Gastroesophageal sphincter (tissue), 3 donors: ENCODE data around the gene TMEM174.

Source experiments
- CTCF ChIP-seq, 4 experiments: fragments of 200-600 bp in 2 of 4; fragments of 450-650 bp in 2 of 4; sonication (generic) in 1 of 4; IDR thresholded peaks; one replicate each; pipeline ENCODE4 v1.5.1; 2017 to 2019; ENCODE audit warnings: antibody characterized with exemption in 4 of 4, mild to moderate bottlenecking in 2 of 4, moderate library complexity in 2 of 4
- POLR2A ChIP-seq, 2 donors: fragments of 450-650 bp; IDR thresholded peaks; one replicate each; pipeline ENCODE4 v1.6.1; 2017; ENCODE audit warnings: antibody characterized with exemption in 2 of 2, mild to moderate bottlenecking in 2 of 2, moderate library complexity in 1 of 2
- POLR2AphosphoS5 ChIP-seq: sonication (generic); formaldehyde crosslinking; IDR thresholded peaks from one replicate; pipeline ENCODE4 v1.6.1; 2017; ENCODE audit warnings: antibody characterized with exemption

- TF ChIP-seq POLR2A (IDR thresholded peaks at IDR 0.05) = no peak
- TF ChIP-seq CTCF (IDR thresholded peaks at IDR 0.05) = no peak
- TF ChIP-seq POLR2AphosphoS5 = no peak
Measured at GRCh38 chr5:73221161-73221560, 48.2 kb downstream of the TMEM174 start.
